HUES48 (cell line): Measurements from ENCODE around the gene CHRNB2.

Source experiments
- H3K27ac ChIP-seq: one replicate; pipeline ENCODE4 v1.7.0; 2013; ENCODE audit warnings: low read depth, low read length, inconsistent platforms
- H3K27me3 ChIP-seq: 2 replicates; pipeline ENCODE4 v1.6.1; 2013; ENCODE audit warnings: mild to moderate bottlenecking, low read length; ENCODE audit not compliant: control insufficient read depth, insufficient read depth
- H3K36me3 ChIP-seq: 2 replicates; pipeline ENCODE4 v1.6.1; 2013; ENCODE audit warnings: low read length; ENCODE audit not compliant: control insufficient read depth, insufficient read depth
- H3K4me1 ChIP-seq: 2 replicates; pipeline ENCODE4 v1.6.1; 2013; ENCODE audit warnings: mild to moderate bottlenecking, low read length; ENCODE audit not compliant: control insufficient read depth, insufficient read depth
- H3K4me3 ChIP-seq: 2 replicates; pipeline ENCODE4 v1.5.1; 2013; ENCODE audit warnings: mild to moderate bottlenecking, low read depth, low read length
- H3K9ac ChIP-seq: 2 replicates; pipeline ENCODE4 v1.6.1; 2013; ENCODE audit warnings: mild to moderate bottlenecking, low read depth, low read length, moderate library complexity
- H3K9me3 ChIP-seq: 2 replicates; pipeline ENCODE4 v1.6.1; 2013; ENCODE audit warnings: low read length; ENCODE audit not compliant: control insufficient read depth, insufficient read depth

The CHRNB2 gene

DNA sequence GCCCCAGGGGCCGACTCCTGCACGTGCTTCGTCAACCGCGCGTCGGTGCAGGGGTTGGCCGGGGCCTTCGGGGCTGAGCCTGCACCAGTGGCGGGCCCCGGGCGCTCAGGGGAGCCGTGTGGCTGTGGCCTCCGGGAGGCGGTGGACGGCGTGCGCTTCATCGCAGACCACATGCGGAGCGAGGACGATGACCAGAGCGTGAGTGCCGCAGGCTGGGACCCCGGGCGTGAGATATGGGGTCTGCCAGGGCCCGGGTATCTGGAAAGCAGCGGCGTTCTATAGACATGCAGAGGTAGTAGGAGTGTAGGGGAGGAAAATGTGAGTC lies 4.3 kb downstream of the CHRNB2 start:
- H3K4me1 ChIP-seq = peaks cover 15% of the 10 kb centered on the region; the same call in 1 of the 2 replicates

DNA sequence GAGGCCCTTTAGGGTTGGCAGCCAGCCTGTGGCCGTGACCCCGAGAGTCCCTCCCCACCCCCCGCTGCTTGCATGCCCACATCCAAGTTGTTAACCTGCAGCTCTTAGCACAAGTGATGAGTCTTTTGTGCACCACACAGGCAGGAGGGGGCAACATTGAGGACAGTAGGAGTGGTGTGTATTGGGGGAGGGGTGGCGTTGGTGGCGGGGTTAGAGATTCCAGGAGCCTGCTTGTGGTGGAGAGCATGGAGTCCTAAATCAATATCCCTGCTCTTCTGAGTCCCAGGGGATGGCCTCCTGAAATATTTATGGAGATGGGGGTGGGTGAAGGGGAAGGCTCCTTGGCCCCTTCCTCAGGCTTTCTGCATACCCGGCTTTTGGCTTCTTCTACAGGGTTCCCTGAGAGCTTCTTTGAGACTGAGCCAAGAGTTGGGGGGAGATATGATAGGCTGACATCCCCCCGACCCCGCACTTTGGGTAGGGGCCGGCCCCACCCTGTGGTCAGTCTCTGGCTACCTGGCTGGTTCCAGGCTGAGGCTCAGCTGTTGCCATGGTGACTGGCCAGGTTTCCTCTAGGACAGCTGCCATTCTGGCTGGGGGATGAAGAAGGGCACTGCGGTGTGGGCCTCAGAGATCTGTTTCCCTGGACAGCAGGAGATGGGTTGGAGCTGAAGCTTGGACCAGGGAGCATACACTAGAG lies 5.0 kb downstream of the CHRNB2 start:
- Histone ChIP-seq H3K4me3 (no peak overlapping the region), H3K27me3 (peaks cover 3% of the 10 kb centered on the region; the same call in 1 of the 2 replicates), H3K9ac (no peak overlapping the region), H3K36me3 (no peaks in the 10 kb centered on the region), H3K27ac (no peak overlapping the region), H3K4me1 (peaks cover 12% of the 10 kb centered on the region; the same call in 1 of the 2 replicates), H3K9me3 (no peaks in the 10 kb centered on the region)

More for the DNA sequence above, 4.3 kb downstream of the CHRNB2 start:
- Histone ChIP-seq H3K4me3 (no peak overlapping the region), H3K27me3 (peaks cover 3% of the 10 kb centered on the region; the same call in 1 of the 2 replicates), H3K27ac (no peak overlapping the region), H3K9ac (no peak overlapping the region), H3K36me3 (no peaks in the 10 kb centered on the region), H3K9me3 (no peaks in the 10 kb centered on the region)

DNA sequence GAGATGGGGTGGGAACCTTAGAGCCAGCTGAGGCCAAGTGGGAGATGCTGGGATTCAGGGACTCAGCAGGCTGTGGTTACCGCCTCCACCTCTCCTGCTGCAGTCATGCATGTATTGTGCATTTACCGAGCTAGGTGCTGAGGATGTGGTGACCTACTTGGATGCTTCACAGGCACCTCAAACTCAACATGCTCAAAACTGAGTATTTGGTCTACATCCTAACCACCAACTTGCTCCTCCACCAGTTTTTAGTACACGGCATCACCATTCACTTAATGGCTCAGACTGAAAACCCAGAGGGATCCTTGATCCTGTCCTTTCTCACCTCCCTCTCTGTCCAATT lies 5.6 kb downstream of the CHRNB2 start:
- no peak overlapping the region for H3K27ac ChIP-seq
- peaks cover 3% of the 10 kb centered on the region; the same call in 1 of the 2 replicates for H3K27me3 ChIP-seq
- H3K4me1 ChIP-seq = peaks cover 10% of the 10 kb centered on the region; the same call in 1 of the 2 replicates
- H3K9me3 ChIP-seq = no peaks in the 10 kb centered on the region
- H3K4me3 ChIP-seq = no peak overlapping the region
- peaks cover 4% of the 10 kb centered on the region; the same call in 1 of the 2 replicates for H3K36me3 ChIP-seq
- no peak overlapping the region for H3K9ac ChIP-seq

DNA sequence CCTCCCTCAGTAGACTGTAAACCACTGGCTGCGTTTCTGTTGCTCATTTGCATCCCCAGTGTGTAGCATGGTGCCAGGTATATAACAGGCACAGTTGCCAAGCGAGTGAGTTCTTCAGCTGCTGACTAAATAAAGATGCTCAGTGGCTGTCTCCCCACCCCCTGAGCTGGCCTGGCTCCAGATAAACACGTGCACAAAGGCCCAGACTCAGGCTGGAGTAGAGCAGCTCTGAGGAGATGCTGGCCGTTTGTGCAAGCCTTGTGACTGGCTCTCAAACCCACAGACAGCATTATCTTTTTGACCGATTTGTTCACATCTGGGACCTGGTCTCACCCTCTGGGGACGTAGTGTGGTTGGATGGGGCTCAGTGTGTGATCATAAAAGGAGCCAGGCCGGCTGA lies 7.1 kb downstream of the CHRNB2 start:
- Histone ChIP-seq H3K4me1 (peaks cover 9% of the 10 kb centered on the region; the same call in 1 of the 2 replicates), H3K9ac (no peak overlapping the region), H3K4me3 (no peak overlapping the region), H3K9me3 (no peaks in the 10 kb centered on the region), H3K36me3 (peaks cover 19% of the 10 kb centered on the region), H3K27me3 (no peaks in the 10 kb centered on the region), H3K27ac (no peak overlapping the region)

DNA sequence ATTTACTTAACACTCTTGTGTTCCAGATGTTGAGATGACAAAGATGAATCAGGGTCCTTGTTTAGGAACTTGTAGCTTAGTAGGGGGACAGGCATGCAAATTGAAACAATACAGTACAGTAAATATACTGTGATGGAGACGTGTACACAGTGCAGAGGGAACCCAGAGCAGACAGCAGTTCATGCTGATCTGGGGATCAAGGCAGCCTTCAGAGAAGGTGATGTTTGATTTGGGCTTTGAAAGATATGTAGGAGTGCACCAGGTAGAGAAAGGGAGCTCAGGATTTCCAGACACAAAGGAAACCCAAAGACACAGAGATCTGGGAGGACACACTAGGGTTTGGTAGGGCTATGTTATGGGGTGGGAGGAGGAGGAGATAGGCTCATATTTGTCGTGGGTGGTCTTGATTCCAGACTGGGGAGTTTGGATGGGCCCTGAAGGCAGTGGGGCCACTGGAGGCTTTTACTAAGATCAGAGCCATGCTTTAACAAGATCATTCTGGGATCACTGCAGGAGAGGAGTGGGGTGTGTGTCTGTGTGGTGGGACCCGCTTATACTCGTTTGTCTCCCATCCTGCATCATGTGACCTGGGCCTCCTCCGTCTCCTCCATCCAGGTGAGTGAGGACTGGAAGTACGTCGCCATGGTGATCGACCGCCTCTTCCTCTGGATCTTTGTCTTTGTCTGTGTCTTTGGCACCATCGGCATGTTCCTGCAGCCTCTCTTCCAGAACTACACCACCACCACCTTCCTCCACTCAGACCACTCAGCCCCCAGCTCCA lies 7.8 kb downstream of the CHRNB2 start:
- H3K9ac ChIP-seq = no peak overlapping the region
- H3K4me1 ChIP-seq = peaks cover 9% of the 10 kb centered on the region; the same call in 1 of the 2 replicates
- H3K4me3 ChIP-seq = no peak overlapping the region
- peaks cover 26% of the 10 kb centered on the region for H3K36me3 ChIP-seq
- no peaks in the 10 kb centered on the region for H3K27me3 ChIP-seq
- H3K27ac ChIP-seq = no peak overlapping the region
- no peaks in the 10 kb centered on the region for H3K9me3 ChIP-seq

DNA sequence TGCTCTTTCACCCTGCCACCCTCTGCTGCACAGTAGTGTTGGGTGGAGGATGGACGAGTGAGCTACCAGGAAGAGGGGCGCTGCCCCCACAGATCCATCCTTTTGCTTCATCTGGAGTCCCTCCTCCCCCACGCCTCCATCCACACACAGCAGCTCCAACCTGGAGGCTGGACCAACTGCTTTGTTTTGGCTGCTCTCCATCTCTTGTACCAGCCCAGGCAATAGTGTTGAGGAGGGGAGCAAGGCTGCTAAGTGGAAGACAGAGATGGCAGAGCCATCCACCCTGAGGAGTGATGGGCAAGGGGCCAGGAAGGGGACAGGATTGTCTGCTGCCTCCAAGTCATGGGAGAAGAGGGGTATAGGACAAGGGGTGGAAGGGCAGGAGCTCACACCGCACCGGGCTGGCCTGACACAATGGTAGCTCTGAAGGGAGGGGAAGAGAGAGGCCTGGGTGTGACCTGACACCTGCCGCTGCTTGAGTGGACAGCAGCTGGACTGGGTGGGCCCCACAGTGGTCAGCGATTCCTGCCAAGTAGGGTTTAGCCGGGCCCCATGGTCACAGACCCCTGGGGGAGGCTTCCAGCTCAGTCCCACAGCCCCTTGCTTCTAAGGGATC lies 8.5 kb downstream of the CHRNB2 start:
- Histone ChIP-seq H3K4me3 (no peak overlapping the region), H3K9ac (no peak overlapping the region), H3K27ac (no peak overlapping the region), H3K9me3 (no peaks in the 10 kb centered on the region), H3K27me3 (no peaks in the 10 kb centered on the region), H3K4me1 (peaks cover 9% of the 10 kb centered on the region; the same call in 1 of the 2 replicates), H3K36me3 (peaks cover 33% of the 10 kb centered on the region)

DNA sequence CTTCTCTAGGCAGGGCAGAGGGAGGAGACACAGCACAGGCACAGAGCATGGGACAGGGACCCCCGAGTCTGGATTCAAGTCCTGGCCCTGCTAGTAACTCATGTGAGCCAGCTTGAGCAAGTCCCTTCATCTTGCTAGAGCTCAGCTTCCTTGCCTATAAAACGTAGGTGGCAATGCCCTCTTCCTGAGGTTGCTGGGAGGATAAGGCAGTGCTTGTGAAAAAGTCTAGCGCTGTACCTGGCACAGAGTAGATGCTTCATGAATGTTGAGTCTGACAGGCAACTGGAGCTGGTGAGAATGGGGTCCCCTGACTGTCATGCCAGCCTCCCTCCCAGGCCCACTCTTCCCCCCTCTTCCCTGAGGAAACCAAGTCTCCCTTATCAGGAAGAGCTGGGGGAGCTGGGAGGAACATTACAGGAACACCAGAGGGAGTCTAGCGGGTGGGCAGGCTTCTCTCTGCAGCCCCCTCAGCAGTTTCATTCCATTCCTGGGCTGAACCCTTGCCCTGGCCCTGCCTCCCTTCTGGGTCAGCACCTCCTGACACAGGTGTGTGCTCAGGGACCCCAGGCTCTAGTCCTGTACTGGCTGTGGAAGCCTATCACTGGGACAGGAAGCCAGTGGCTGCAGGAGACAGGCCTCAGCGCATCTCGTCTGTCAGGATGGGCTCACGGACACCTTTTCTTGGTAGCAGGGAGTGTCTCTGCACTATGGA lies 9.9 kb downstream of the CHRNB2 start:
- Histone ChIP-seq H3K27me3 (no peaks in the 10 kb centered on the region), H3K4me3 (no peak overlapping the region), H3K9me3 (no peaks in the 10 kb centered on the region), H3K27ac (no peak overlapping the region), H3K9ac (no peak overlapping the region), H3K4me1 (peaks cover 5% of the 10 kb centered on the region; the same call in 1 of the 2 replicates), H3K36me3 (peaks cover 45% of the 10 kb centered on the region)

DNA sequence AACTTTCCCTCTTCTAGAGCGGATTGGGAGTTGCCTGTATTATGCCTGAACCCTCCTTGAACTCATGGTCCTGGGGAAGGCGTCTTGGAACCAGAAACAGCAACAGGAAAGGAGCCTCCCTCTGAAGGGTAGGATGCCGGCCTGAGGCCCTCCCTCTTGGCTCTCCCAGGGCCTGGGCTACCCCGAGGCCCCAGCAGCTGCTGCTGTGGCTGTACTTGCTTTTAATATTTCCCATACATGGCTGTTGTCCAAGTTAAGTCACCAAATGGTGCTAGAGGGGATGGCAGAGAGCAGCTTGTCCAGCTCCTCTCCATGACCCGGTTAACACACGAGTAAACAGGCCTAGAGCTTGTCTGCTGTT lies 10.5 kb downstream of the CHRNB2 start:
- H3K4me3 ChIP-seq = no peak overlapping the region
- H3K27me3 ChIP-seq = no peaks in the 10 kb centered on the region
- H3K4me1 ChIP-seq = peaks cover 5% of the 10 kb centered on the region; the same call in 1 of the 2 replicates
- no peaks in the 10 kb centered on the region for H3K9me3 ChIP-seq
- no peak overlapping the region for H3K9ac ChIP-seq
- no peak overlapping the region for H3K27ac ChIP-seq
- peaks cover 50% of the 10 kb centered on the region for H3K36me3 ChIP-seq

DNA sequence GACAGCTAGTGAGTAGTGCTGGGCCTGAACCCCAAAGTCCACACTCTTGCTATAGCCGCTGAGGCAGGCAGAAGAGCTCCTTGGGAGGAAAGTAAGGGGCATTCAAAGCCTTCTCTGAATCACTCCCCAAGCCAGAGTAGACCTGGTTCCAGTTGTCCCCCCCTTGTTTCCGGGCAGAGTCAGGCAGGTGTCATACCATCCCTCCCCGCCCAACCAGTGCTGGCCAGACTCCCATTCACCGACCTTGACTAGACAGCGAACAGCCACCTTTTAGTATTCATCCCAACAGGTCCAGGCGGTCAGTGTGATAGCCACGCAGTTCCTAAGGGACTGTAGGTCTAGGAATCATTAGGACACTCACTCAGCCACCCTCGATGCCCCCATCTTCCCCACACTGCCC lies 11.8 kb downstream of the CHRNB2 start:
- Histone ChIP-seq H3K4me1 (peaks cover 4% of the 10 kb centered on the region; the same call in 1 of the 2 replicates), H3K9me3 (no peaks in the 10 kb centered on the region), H3K36me3 (peaks cover 64% of the 10 kb centered on the region), H3K27ac (no peak overlapping the region), H3K4me3 (no peak overlapping the region), H3K27me3 (no peaks in the 10 kb centered on the region), H3K9ac (no peak overlapping the region)

DNA sequence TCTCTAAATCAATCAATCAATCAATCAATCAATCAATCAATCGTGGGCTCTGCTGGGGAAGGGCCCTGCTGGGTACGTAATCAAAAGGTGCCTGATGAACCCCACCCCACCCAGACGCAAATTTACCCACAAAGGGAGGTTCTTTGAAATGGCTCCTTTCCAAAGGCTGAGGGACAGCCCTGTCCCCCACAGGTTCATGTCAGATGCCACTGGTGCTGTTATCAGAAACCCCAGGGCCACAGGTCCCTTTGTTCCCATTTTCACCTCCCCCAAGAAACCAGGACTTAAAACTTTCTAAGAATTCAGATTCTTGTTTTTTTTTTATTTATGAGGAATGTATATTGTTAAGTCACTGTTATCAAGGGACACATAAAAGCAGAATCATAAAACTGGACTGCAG lies 14.2 kb downstream of the CHRNB2 start:
- no peak overlapping the region for H3K4me3 ChIP-seq
- H3K27ac ChIP-seq = no peak overlapping the region
- H3K9me3 ChIP-seq = no peaks in the 10 kb centered on the region
- peaks cover 88% of the 10 kb centered on the region for H3K36me3 ChIP-seq
- H3K9ac ChIP-seq = no peak overlapping the region
- no peaks in the 10 kb centered on the region for H3K4me1 ChIP-seq
- H3K27me3 ChIP-seq = no peaks in the 10 kb centered on the region
